ENCODE measurements around the gene HSPBP1.

- TF ChIP-seq EZH2 (IDR thresholded peaks at IDR 0.05; ENCODE audit: low read length, unreplicated experiment) (no peak), CTCF (conservative IDR thresholded peaks at IDR 0.05; ENCODE audit: low read depth, low read length) (no peak), EZH2phosphoT487 (IDR thresholded peaks at IDR 0.05; ENCODE audit: borderline replicate concordance, low read length) (no peak)
Observed at GRCh38 chr19:55279340-55279739, 570 bp downstream of the HSPBP1 start.

Measured in PC-3 (cell line).